Effector memory CD8-positive, alpha-beta T cell (primary cell): ENCODE data around the gene TMTC1.
"Not testable (repeated sequence)": the region's sequence is repeated elsewhere in the genome, so short reads cannot be mapped to it uniquely, and the experiment has no call there.

Source experiments
- ATAC-seq: fragments of 150-1000 bp; cut with Tn5 transposase; replicated peaks from 2 replicates; pipeline ENCODE4 v1.10.0; 2021; ENCODE audit warnings: mild to moderate bottlenecking, moderate library complexity
- DNase-seq, 3 experiments: peaks; one replicate each; pipeline ENCODE4 v3.0.0; 2021
- H3K27ac Mint-ChIP-seq, 2 donors: one replicate each; pipeline ENCODE4 v1.8.0; 2022; ENCODE audit warnings: mild to moderate bottlenecking in 2 of 2, mixed read lengths in 2 of 2, moderate library complexity in 2 of 2
- H3K27me3 Mint-ChIP-seq, 2 donors: one replicate each; pipeline ENCODE4 v1.8.0; 2022; ENCODE audit warnings: mixed read lengths in 2 of 2
- H3K36me3 Mint-ChIP-seq: one replicate; pipeline ENCODE4 v1.8.0; 2022; ENCODE audit warnings: mild to moderate bottlenecking, moderate library complexity, mixed read lengths; ENCODE audit not compliant: insufficient read depth
- H3K4me1 Mint-ChIP-seq, 2 donors: one replicate each; pipeline ENCODE4 v1.8.0; 2022; ENCODE audit warnings: low read depth in 2 of 2, mixed read lengths in 2 of 2
- H3K4me3 Mint-ChIP-seq, 2 donors: one replicate each; pipeline ENCODE4 v1.8.0; 2022; ENCODE audit warnings: mild to moderate bottlenecking in 2 of 2, mixed read lengths in 2 of 2, moderate library complexity in 2 of 2
- H3K9me3 Mint-ChIP-seq, 2 donors: one replicate each; pipeline ENCODE4 v1.8.0; 2022; ENCODE audit warnings: mixed read lengths in 2 of 2

Gene TMTC1

GRCh38 chr12:29563071-29563470 lies 220.7 kb downstream of the TMTC1 start:
- H3K4me3 Mint-ChIP-seq: no peak overlapping the region
- peaks cover 42% of the 10 kb centered on the region in 2 donors for H3K27me3 Mint-ChIP-seq
- no peaks in the 10 kb centered on the region for H3K9me3 Mint-ChIP-seq
- H3K4me1 Mint-ChIP-seq: no peaks in the 10 kb centered on the region
- DNase-seq: no peak
- H3K27ac Mint-ChIP-seq: no peak overlapping the region
- no peaks in the 10 kb centered on the region for H3K36me3 Mint-ChIP-seq
- ATAC-seq: no peak

GRCh38 chr12:29562110-29562804 lies 221.5 kb downstream of the TMTC1 start:
- no peak overlapping the region for H3K4me3 Mint-ChIP-seq
- peaks cover 42 to 47% of the 10 kb centered on the region in 2 donors for H3K27me3 Mint-ChIP-seq
- ATAC-seq (no peak), DNase-seq (no peak)
- no peaks in the 10 kb centered on the region for H3K4me1 Mint-ChIP-seq
- H3K27ac Mint-ChIP-seq: no peak overlapping the region
- no peaks in the 10 kb centered on the region for H3K9me3 Mint-ChIP-seq
- no peaks in the 10 kb centered on the region for H3K36me3 Mint-ChIP-seq

- Mint-ChIP-seq H3K27ac (no peak overlapping the region), H3K9me3 (no peaks in the 10 kb centered on the region), H3K4me3 (no peak overlapping the region), H3K4me1 (no peaks in the 10 kb centered on the region), H3K36me3 (no peaks in the 10 kb centered on the region), H3K27me3 (peaks cover 42 to 53% of the 10 kb centered on the region in 2 donors)
- ATAC-seq (no peak), DNase-seq (no peak)
Measured at GRCh38 chr12:29561664-29562071, 222.1 kb downstream of the TMTC1 start.

- no peak for ATAC-seq
- Mint-ChIP-seq H3K36me3 (no peaks in the 10 kb centered on the region), H3K27me3 (peaks cover 22 to 39% of the 10 kb centered on the region in 2 donors), H3K9me3 (no peaks in the 10 kb centered on the region), H3K4me3 (no peak overlapping the region), H3K4me1 (no peaks in the 10 kb centered on the region), H3K27ac (no peak overlapping the region)
- DNase-seq: no peak
Measured at GRCh38 chr12:29559198-29559597, 224.5 kb downstream of the TMTC1 start.

- ATAC-seq (no peak), DNase-seq (no peak)
- H3K4me1 Mint-ChIP-seq: no peaks in the 10 kb centered on the region
- H3K4me3 Mint-ChIP-seq: no peak overlapping the region
- H3K27me3 Mint-ChIP-seq: peaks cover 0 to 17% of the 10 kb centered on the region in 2 donors
- no peaks in the 10 kb centered on the region for H3K36me3 Mint-ChIP-seq
- H3K27ac Mint-ChIP-seq: no peak overlapping the region
- H3K9me3 Mint-ChIP-seq: no peaks in the 10 kb centered on the region
Measured at GRCh38 chr12:29556363-29556762, 227.4 kb downstream of the TMTC1 start.

- not testable (repeated sequence) for H3K36me3 Mint-ChIP-seq, DNase-seq, H3K4me3 Mint-ChIP-seq, ATAC-seq, H3K27ac Mint-ChIP-seq, H3K4me1 Mint-ChIP-seq, H3K9me3 Mint-ChIP-seq
- H3K27me3 Mint-ChIP-seq: peaks cover 0 to 17% of the 10 kb centered on the region in 2 donors
Measured at GRCh38 chr12:29555451-29555850, 228.3 kb downstream of the TMTC1 start.

GRCh38 chr12:29552994-29553748 lies 230.6 kb downstream of the TMTC1 start:
- no peaks in the 10 kb centered on the region for H3K36me3 Mint-ChIP-seq
- H3K4me1 Mint-ChIP-seq: no peaks in the 10 kb centered on the region
- ATAC-seq: no peak

GRCh38 chr12:29552324-29552927 lies 231.3 kb downstream of the TMTC1 start:
- ATAC-seq (peak; percentile 77), DNase-seq (peak; percentile 49 to 54 (median 52))
- H3K4me3 Mint-ChIP-seq: no peak overlapping the region
- H3K27ac Mint-ChIP-seq: no peak overlapping the region
- no peaks in the 10 kb centered on the region for H3K36me3 Mint-ChIP-seq
- no peaks in the 10 kb centered on the region for H3K4me1 Mint-ChIP-seq
- H3K27me3 Mint-ChIP-seq: peaks cover 0 to 20% of the 10 kb centered on the region in 2 donors
- H3K9me3 Mint-ChIP-seq: no peaks in the 10 kb centered on the region

More at GRCh38 chr12:29552994-29553748, 230.6 kb downstream of the TMTC1 start:
- peaks cover 0 to 18% of the 10 kb centered on the region in 2 donors for H3K27me3 Mint-ChIP-seq
- DNase-seq: no peak
- no peak overlapping the region for H3K4me3 Mint-ChIP-seq
- H3K9me3 Mint-ChIP-seq: no peaks in the 10 kb centered on the region
- H3K27ac Mint-ChIP-seq: no peak overlapping the region

GRCh38 chr12:29551812-29552211 lies 231.9 kb downstream of the TMTC1 start:
- Mint-ChIP-seq H3K27ac (no peak overlapping the region), H3K4me3 (no peak overlapping the region), H3K9me3 (no peaks in the 10 kb centered on the region), H3K27me3 (peaks cover 0 to 22% of the 10 kb centered on the region in 2 donors), H3K4me1 (no peaks in the 10 kb centered on the region), H3K36me3 (no peaks in the 10 kb centered on the region)
- ATAC-seq: no peak
- DNase-seq: no peak

- H3K4me3 Mint-ChIP-seq: no peak overlapping the region
- DNase-seq (no peak), ATAC-seq (no peak)
- no peak overlapping the region for H3K27ac Mint-ChIP-seq
- peaks cover 11 to 23% of the 10 kb centered on the region in 2 donors for H3K27me3 Mint-ChIP-seq
- H3K9me3 Mint-ChIP-seq: no peaks in the 10 kb centered on the region
- no peaks in the 10 kb centered on the region for H3K36me3 Mint-ChIP-seq
- H3K4me1 Mint-ChIP-seq: no peaks in the 10 kb centered on the region
Measured at GRCh38 chr12:29547864-29548263, 235.9 kb downstream of the TMTC1 start.

GRCh38 chr12:29547151-29547632 lies 236.6 kb downstream of the TMTC1 start:
- Mint-ChIP-seq H3K36me3 (no peaks in the 10 kb centered on the region), H3K27me3 (peaks cover 18 to 30% of the 10 kb centered on the region in 2 donors), H3K27ac (no peak overlapping the region), H3K4me1 (no peaks in the 10 kb centered on the region), H3K9me3 (no peaks in the 10 kb centered on the region), H3K4me3 (no peak overlapping the region)
- no peak for ATAC-seq
- DNase-seq: no peak

GRCh38 chr12:29546000-29546399 lies 237.7 kb downstream of the TMTC1 start:
- Mint-ChIP-seq H3K4me1 (no peaks in the 10 kb centered on the region), H3K27ac (no peak overlapping the region), H3K4me3 (no peak overlapping the region), H3K9me3 (no peaks in the 10 kb centered on the region), H3K36me3 (no peaks in the 10 kb centered on the region), H3K27me3 (peaks cover 20 to 36% of the 10 kb centered on the region in 2 donors)
- DNase-seq: no peak
- no peak for ATAC-seq

GRCh38 chr12:29545102-29545467 lies 238.7 kb downstream of the TMTC1 start:
- H3K36me3 Mint-ChIP-seq: no peaks in the 10 kb centered on the region
- H3K27ac Mint-ChIP-seq: no peak overlapping the region
- H3K27me3 Mint-ChIP-seq: peaks cover 27 to 43% of the 10 kb centered on the region in 2 donors
- DNase-seq (no peak), ATAC-seq (no peak)
- no peaks in the 10 kb centered on the region for H3K4me1 Mint-ChIP-seq
- H3K4me3 Mint-ChIP-seq: no peak overlapping the region
- H3K9me3 Mint-ChIP-seq: no peaks in the 10 kb centered on the region
